Measurements from ENCODE around the gene SYS1.
"Not testable (repeated sequence)": the region's sequence is repeated elsewhere in the genome, so short reads cannot be mapped to it uniquely, and the experiment has no call there.

Gene SYS1

DNA sequence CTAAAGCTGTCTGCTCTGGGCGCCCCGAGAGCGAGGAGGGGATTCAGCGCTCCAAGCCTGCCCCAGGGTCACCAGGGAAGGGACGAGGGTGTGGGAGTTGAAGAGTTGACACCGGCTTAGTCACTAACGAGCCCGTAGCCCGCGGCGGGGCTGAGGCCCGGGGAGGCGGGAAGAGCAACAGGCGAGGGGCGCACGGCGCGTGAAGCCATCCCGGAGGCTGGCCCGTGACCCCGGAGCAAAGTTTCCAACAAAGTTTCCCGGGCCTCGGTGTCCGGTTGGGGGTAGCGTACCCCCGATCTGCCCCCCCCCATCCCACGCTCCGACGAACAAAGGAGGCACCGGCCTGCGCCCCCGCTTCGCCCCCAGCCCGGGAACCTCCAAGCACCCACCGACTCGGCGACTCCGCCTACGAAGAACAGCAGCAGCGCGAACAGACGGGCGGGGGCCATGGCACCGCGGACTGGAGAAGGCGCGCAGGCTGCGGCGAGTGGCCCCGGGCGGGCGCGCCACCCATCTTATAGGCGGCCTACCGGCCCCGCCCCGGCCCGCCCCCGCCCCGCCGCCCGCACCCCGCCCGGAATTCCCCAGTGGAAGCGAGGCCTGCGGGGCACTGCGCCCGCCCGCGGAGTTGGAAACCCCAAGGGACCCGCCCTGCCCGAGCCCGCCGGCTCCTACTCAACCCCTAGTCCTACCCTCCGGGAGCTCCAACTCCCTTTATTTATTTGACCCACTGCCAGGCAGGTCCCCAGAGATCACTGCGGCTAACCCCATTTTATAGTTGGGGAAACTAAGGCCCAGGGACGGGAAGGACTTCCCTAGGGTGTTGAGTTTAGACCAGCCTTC is 14.8 kb upstream of the SYS1 start, which contains the start of gene SDC4:
SDC4 (minus strand) TSS at position 489 of the 843 bp plus-strand sequence; CDS start at position 449, 40 bp downstream.
- peak within 1 kb of the TSS; percentile 70 for H3K4me3 ChIP-seq (ENCODE audit: low read length)
- TF ChIP-seq, protein P1, sequence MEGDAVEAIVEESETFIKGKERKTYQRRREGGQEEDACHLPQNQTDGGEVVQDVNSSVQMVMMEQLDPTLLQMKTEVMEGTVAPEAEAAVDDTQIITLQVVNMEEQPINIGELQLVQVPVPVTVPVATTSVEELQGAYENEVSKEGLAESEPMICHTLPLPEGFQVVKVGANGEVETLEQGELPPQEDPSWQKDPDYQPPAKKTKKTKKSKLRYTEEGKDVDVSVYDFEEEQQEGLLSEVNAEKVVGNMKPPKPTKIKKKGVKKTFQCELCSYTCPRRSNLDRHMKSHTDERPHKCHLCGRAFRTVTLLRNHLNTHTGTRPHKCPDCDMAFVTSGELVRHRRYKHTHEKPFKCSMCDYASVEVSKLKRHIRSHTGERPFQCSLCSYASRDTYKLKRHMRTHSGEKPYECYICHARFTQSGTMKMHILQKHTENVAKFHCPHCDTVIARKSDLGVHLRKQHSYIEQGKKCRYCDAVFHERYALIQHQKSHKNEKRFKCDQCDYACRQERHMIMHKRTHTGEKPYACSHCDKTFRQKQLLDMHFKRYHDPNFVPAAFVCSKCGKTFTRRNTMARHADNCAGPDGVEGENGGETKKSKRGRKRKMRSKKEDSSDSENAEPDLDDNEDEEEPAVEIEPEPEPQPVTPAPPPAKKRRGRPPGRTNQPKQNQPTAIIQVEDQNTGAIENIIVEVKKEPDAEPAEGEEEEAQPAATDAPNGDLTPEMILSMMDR (conservative IDR thresholded peaks at IDR 0.05; ENCODE audit: low read depth, low read length), result no peak
- no peak for DNase-seq (ENCODE audit: low read depth)

DNA sequence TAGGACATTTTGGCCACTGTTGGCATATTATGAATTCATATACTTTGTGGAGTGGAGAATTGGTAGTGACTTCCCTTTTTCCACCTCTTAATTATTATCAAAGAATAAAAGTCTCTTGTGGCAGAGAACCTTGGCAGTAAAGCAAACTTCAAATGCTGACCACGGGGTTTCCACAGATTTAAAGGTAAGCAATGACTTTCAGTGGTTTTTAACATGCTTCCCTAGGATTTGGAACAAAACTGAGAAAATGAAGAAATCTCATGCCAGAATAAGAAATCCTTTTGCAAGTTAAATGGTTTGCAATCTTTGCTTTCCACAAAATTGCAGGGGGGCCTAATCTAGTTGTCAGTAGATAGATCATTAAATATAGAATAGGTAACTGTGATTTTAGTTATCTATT is 12.7 kb upstream of the SYS1 start:
- H3K4me3 ChIP-seq (ENCODE audit: low read length), result no peak overlapping the region
- DNase-seq (ENCODE audit: low read depth), result no peak
- TF ChIP-seq, protein P1 (conservative IDR thresholded peaks at IDR 0.05; ENCODE audit: low read depth, low read length), result no peak

DNA sequence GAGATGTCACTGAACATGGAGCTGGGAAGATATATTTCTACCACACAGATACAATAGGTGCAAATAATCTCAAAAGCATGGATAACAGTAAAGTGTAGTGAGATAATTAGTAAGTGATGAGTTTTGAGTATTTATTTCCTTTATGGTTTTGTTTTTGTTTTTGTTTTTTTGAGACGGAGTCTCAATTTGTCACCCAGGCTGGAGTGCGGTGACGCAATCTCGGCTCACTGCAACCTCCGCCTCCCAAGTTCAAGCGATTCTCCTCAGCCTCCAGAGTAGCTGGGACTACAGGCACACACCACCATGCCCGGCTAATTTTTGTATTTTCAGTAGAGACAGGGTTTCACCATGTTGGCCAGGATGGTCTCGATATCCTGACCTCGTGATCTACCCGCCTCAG is 12.2 kb upstream of the SYS1 start:
- not testable (repeated sequence) for H3K4me3 ChIP-seq (ENCODE audit: low read length); DNase-seq (ENCODE audit: low read depth)

DNA sequence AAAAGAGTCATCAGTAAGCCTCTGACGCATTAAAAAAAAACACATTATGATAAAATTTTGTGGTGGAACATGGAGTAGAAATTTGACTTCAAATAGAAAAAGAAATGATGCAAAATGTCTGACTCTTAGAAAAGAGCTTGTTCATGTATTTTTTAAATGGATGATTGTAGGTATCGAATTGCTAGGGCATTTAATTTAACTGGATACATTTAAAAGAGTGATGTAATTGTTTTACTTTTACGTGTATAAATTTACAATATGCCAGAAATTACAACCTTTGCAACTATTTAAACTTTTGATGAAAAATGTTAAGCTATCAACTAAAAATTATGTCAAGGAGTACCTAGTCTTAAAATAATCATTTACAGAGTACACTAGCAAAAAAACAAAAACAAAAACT is 10.2 kb upstream of the SYS1 start:
- no peak overlapping the region for H3K4me3 ChIP-seq (ENCODE audit: low read length)
- no peak for DNase-seq (ENCODE audit: low read depth)

DNA sequence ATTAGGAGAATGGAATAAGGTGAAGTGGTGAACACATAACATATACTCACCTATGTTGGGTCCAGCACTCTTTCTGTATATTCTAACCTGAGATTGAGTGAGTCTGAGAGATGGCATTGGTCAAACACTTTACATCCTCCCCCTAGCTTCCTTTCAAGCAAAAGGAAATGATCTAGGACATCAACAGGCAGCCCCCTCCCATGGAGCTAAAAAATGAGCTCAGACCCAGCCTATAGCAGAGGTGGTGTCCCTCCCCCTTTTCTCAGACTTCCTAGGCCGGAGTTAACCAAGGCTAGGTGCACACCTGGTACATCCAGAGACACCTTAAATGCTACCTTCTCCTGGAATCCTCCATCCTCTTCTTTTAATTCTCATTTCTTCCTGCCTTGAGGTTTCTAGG is 9.2 kb upstream of the SYS1 start:
- TF ChIP-seq, protein P1 (conservative IDR thresholded peaks at IDR 0.05; ENCODE audit: low read depth, low read length), result no peak
- DNase-seq (ENCODE audit: low read depth), result no peak
- no peak overlapping the region for H3K4me3 ChIP-seq (ENCODE audit: low read length)

More for the DNA sequence above, 10.2 kb upstream of the SYS1 start:
- TF ChIP-seq, protein P1 (conservative IDR thresholded peaks at IDR 0.05; ENCODE audit: low read depth, low read length), result no peak

DNA sequence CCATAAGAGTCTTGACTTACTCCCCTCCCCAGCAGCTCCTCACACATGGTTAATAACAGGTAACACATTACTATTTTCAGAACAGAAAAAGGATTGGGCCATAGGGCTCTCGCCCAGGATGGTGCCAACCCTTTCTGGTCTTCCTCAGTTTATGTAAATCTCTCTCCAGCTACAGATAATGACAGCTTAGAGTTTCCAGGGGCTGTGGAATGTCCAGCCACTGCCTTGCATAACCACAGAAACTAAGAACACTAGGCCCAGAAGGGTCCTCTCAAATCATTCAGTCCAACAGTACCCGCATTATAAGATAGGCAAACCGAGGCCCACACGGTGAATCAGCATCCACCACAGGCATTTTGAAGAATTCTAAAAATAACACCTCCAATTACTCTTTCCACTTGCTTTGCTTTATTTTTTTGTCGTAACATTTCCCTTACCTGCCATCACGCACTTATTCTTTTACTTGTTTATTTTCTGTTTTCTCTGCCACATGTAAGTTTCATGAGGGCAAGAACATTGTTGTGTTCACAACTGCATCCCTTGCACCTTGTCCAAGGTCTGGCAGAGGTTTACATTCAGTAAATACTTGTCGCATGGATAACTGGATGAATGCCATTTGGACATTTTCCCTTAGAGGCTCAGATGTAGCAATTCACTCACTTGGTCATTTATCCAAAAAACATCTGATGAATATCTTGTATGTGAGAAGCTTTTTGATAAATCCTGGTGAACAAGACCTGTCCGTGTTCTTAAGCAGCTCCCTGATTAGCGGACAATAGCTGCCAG is 8.3 kb upstream of the SYS1 start:
- no peak overlapping the region for H3K4me3 ChIP-seq (ENCODE audit: low read length)
- TF ChIP-seq, protein P1 (conservative IDR thresholded peaks at IDR 0.05; ENCODE audit: low read depth, low read length), result no peak
- no peak for DNase-seq (ENCODE audit: low read depth)

DNA sequence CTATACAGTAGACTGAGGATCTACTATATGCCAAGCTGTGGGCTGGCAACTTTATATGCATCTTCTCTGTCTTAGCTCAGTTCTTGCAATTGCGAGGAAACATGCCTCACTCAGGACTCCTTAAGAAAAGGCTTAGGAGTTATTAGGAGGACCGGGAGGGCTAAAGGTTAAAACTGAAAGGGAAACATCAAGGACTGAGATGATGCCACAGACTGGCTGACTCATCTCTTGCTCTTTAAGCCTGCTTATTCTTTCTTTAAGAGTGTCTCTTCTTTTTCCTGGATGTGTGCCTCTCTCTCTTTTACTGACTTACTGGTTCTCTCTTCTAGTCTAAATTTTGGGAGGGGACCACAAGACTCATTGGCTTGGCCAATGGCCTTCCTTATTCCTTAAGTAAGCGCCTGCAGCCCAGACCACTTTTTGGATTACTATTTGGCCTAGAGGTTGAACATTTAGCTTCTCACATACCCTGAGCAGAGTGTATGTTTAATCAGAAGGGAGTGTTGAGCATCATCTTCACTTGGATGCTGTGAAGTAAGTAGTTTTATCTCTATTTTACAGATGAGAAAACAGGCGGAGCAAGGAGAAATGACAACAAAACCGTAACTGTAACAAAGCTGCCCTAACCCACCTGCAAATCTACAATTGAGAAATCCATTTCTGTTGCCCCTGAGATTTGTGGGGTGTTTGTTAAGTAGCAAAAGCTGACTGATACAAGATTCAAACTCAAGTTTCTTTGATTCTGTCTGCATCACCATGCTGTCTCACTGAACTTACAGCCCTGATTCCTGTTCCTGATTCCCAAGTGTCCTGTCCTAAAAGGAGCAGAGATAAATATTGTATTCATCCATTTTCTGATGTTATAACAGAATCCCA is 7.5 kb upstream of the SYS1 start:
- TF ChIP-seq, protein P1 (conservative IDR thresholded peaks at IDR 0.05; ENCODE audit: low read depth, low read length), result no peak
- no peak overlapping the region for H3K4me3 ChIP-seq (ENCODE audit: low read length)
- DNase-seq (ENCODE audit: low read depth), result no peak
